Measurements from ENCODE around the gene SIGLECL1. TPM values are rescaled to one million over a fixed set of nuclear protein-coding genes. Genes with fewer than 3 reads are reported as not detected.

Gene SIGLECL1
- total and polyA plus RNA-seq, 2 donors: 0.05 to 0.09 TPM

DNA sequence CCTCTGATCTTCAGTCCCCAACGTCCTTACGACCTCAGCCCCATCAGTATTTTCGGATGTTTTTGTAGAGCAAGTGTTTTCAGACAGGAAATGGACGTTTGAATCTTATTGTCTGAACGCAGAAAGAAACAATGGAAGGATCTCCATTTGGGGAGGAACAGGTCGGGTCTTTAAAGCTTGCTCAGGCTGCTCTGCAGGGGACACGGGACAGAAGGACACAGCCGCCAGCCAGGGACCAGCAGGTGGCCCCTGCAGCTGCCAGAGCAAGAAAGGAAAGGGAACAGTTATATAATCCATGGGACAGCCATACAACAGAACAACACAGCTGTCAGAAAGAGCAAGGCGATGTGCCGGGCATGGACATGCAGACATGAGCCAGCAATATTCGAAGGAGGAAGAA, 42.1 kb downstream of the SIGLECL1 start:
- Histone ChIP-seq H3K27me3 (ENCODE audit: control insufficient read depth in 2 of 2, insufficient read depth in 1 of 2, low read length in 1 of 2) (no peaks in the 10 kb centered on the region), H3K4me1 (ENCODE audit: control insufficient read depth in 2 of 2, insufficient read depth in 2 of 2, low read length in 2 of 2) (no peaks in the 10 kb centered on the region), H3K27ac (ENCODE audit: low read depth in 1 of 2, low read length in 1 of 2) (no peak overlapping the region), H3K4me3 (ENCODE audit: low read length in 2 of 2) (no peak overlapping the region), H3K36me3 (ENCODE audit: control insufficient read depth in 2 of 2, insufficient read depth in 2 of 2, low read length in 1 of 2) (no peaks in the 10 kb centered on the region), H3K9me3 (ENCODE audit: control insufficient read depth in 2 of 2, insufficient read depth in 1 of 2, low read length in 1 of 2) (no peaks in the 10 kb centered on the region)
- DNase-seq (ENCODE audit: low read depth in 6 of 9, low spot score in 9 of 9): no peak
- 68% methylated on average over 11 of the region's 11 CpGs for WGBS

DNA sequence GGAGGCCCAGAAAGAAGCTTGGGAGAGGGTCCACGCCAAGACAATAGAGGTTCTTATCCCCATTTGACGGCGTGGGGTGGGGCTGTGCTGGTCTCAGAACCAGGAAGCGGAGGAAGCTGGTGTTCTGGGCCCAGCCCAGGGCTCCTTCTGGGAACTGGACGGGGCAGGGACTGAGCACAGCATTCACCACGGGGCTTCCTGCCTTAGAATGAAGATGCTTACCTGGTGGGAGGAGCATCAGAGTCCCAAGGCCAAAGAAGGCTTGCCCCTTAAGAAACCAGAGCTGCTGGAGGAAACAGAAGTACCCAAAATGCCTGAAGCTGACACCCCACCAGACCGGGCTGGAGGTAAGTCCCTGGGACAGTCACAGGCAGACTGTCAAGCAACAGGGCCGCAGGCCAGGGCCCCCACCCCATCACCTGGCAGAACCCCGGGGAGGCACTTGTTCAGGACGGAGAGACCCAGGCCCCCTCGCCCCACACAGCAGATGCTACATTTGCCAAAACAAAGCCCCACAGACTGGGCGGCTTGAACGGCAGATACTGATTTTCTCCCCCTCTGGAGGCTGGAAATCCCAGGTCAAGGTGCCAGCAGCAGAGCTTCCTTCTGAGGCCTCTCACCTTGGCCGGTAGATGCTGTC, 42.8 kb downstream of the SIGLECL1 start:
- H3K27ac ChIP-seq (ENCODE audit: low read depth in 1 of 2, low read length in 1 of 2): no peak overlapping the region
- H3K4me1 ChIP-seq (ENCODE audit: control insufficient read depth in 2 of 2, insufficient read depth in 2 of 2, low read length in 2 of 2): no peaks in the 10 kb centered on the region
- no peaks in the 10 kb centered on the region for H3K27me3 ChIP-seq (ENCODE audit: control insufficient read depth in 2 of 2, insufficient read depth in 1 of 2, low read length in 1 of 2)
- H3K4me3 ChIP-seq (ENCODE audit: low read length in 2 of 2): no peak overlapping the region
- no peaks in the 10 kb centered on the region for H3K36me3 ChIP-seq (ENCODE audit: control insufficient read depth in 2 of 2, insufficient read depth in 2 of 2, low read length in 1 of 2)
- DNase-seq (ENCODE audit: low read depth in 6 of 9, low spot score in 9 of 9): no peak
- WGBS: 93% methylated on average over 14 of the region's 14 CpGs
- H3K9me3 ChIP-seq (ENCODE audit: control insufficient read depth in 2 of 2, insufficient read depth in 1 of 2, low read length in 1 of 2): no peaks in the 10 kb centered on the region

DNA sequence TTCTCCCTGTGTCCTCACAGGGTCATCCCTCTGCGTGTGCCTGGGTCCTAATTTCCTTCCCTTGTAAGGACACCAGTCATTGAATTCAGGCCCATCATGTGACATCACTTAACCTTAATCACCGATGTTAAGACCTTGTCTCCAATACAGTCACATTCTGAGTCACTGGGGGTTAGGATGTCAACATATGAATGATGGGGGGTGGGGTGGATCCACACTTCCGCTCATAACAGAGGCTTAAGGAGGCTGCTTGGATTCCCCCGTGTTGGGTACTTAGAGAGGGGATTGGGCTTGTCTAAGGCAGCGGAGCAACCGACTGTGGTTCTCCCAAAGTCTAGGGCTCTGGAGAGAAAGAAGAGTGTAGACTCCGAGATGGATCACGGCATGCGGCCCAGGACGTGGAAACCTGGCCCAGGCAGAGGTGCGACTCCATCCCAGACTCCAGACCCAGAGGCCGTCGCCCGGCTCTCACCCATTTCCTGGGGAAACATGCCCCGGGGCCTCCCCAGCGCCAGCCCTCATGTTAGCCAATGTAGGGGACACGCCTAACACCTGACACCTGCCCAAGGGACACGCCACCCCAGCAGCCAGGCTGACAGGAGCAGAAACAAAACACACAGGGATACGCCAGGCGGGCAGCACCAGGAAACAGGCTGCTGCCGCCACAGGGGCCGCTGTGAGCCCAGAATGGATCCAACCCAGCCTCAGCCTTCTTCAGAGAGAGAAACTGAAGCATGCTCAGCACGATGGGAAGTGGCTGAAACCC, 43.5 kb downstream of the SIGLECL1 start:
- no peak for DNase-seq (ENCODE audit: low read depth in 6 of 9, low spot score in 9 of 9)
- 90% methylated on average over 23 of the region's 23 CpGs for WGBS
- Histone ChIP-seq H3K27me3 (ENCODE audit: control insufficient read depth in 2 of 2, insufficient read depth in 1 of 2, low read length in 1 of 2) (no peaks in the 10 kb centered on the region), H3K4me1 (ENCODE audit: control insufficient read depth in 2 of 2, insufficient read depth in 2 of 2, low read length in 2 of 2) (no peaks in the 10 kb centered on the region), H3K36me3 (ENCODE audit: control insufficient read depth in 2 of 2, insufficient read depth in 2 of 2, low read length in 1 of 2) (no peaks in the 10 kb centered on the region), H3K4me3 (ENCODE audit: low read length in 2 of 2) (no peak overlapping the region), H3K9me3 (ENCODE audit: control insufficient read depth in 2 of 2, insufficient read depth in 1 of 2, low read length in 1 of 2) (no peaks in the 10 kb centered on the region), H3K27ac (ENCODE audit: low read depth in 1 of 2, low read length in 1 of 2) (no peak overlapping the region)

DNA sequence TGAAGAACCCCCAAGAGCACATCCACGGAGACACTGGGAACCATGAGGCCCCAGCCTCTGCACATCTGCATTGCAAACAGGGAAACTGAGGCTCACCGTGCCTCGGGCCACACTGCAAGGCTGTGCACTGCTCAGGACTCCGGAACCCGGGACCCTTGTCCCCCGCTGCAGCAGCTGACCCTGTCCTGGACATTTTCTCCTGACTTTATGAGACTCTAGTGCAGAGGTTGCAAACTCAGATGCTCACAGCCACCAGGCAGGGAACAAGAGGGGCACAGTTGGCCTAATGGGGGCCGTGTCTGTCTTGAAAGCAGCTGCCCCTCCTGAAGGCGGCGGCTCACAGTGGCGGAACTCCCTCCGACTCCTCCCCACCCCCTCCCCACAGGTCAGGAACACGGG, 44.1 kb downstream of the SIGLECL1 start:
- WGBS: 79% methylated on average over 12 of the region's 12 CpGs
- H3K36me3 ChIP-seq (ENCODE audit: control insufficient read depth in 2 of 2, insufficient read depth in 2 of 2, low read length in 1 of 2): no peaks in the 10 kb centered on the region
- DNase-seq (ENCODE audit: low read depth in 6 of 9, low spot score in 9 of 9): no peak
- H3K27me3 ChIP-seq (ENCODE audit: control insufficient read depth in 2 of 2, insufficient read depth in 1 of 2, low read length in 1 of 2): no peaks in the 10 kb centered on the region
- H3K9me3 ChIP-seq (ENCODE audit: control insufficient read depth in 2 of 2, insufficient read depth in 1 of 2, low read length in 1 of 2): no peaks in the 10 kb centered on the region
- H3K4me3 ChIP-seq (ENCODE audit: low read length in 2 of 2): no peak overlapping the region
- no peak overlapping the region for H3K27ac ChIP-seq (ENCODE audit: low read depth in 1 of 2, low read length in 1 of 2)
- H3K4me1 ChIP-seq (ENCODE audit: control insufficient read depth in 2 of 2, insufficient read depth in 2 of 2, low read length in 2 of 2): no peaks in the 10 kb centered on the region

DNA sequence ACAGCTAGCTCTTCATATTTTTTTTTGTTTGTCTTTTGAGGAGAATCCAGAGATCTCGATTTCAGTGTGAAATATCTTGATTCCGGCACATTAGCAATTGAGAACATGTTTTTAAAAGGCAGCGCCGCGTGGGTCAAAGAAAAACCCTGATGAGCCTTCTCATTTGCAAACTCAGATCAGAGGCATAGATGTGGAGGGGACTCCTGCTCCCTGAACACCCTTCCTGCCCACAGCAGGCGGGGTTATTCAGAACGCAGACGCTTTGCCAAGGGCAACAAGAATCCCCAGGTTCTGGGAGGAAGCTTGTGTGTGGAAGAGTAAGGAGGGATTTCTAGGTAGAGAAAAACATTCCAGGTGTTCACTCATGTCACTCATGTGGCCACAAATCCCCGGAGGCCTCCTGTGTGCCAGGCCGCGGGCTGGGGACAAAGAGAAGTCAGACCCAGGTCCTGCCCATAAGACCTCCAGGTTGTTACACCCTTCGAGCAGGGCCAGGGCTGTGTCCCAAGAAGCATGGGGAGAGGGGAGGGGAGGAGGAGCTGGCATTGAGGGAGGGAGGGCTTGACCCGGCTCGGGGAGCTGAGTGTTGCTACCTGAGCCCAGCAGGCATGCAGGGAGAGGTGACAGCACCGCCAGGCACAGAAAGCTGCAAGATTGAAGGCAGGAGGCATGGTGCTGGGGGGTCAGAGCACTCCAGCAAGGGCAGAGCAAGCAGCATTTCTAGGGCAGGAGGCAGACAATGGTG, 44.7 kb downstream of the SIGLECL1 start:
- 81% methylated on average over 15 of the region's 15 CpGs for WGBS
- no peak for DNase-seq (ENCODE audit: low read depth in 6 of 9, low spot score in 9 of 9)
- Histone ChIP-seq H3K9me3 (ENCODE audit: control insufficient read depth in 2 of 2, insufficient read depth in 1 of 2, low read length in 1 of 2) (no peaks in the 10 kb centered on the region), H3K36me3 (ENCODE audit: control insufficient read depth in 2 of 2, insufficient read depth in 2 of 2, low read length in 1 of 2) (no peaks in the 10 kb centered on the region), H3K4me1 (ENCODE audit: control insufficient read depth in 2 of 2, insufficient read depth in 2 of 2, low read length in 2 of 2) (no peaks in the 10 kb centered on the region), H3K27ac (ENCODE audit: low read depth in 1 of 2, low read length in 1 of 2) (no peak overlapping the region), H3K27me3 (ENCODE audit: control insufficient read depth in 2 of 2, insufficient read depth in 1 of 2, low read length in 1 of 2) (no peaks in the 10 kb centered on the region), H3K4me3 (ENCODE audit: low read length in 2 of 2) (no peak overlapping the region)

DNA sequence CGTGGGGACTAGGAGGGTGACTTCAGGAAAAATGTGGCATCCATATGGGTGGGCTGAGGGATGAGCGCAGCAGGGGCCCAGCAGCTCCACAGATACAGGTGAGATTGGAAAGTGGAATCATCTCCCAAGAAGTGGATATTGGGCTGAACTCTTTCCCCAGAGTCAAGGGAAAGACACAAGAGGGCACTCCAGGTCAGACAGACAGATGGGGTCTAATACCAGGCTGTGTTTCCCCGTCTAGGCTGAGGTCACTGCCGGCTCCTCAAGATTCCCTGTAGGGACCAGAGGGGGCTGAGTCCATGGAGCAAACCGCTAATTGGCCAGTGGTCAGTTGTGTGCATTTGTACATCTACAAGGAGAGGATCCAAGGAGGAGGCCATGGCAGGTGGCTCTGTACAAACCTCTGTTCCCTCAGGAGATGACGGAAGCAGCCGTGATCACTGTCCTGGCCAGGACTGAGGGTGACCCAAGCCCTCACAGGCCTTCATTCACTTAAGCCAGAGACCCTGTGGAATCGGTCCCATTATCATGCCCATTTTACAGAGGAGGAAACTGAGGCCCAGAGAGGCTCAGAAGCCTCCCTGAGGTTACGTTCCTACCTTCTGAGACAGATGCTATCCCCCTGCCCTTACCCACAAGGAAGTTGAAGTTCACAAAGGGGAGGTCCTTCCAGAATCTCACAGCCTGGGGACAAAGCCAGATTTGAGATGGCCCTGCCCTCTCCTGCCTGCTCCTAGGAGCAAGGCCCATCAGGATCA, 45.6 kb downstream of the SIGLECL1 start:
- Histone ChIP-seq H3K36me3 (ENCODE audit: control insufficient read depth in 2 of 2, insufficient read depth in 2 of 2, low read length in 1 of 2) (no peaks in the 10 kb centered on the region), H3K4me3 (ENCODE audit: low read length in 2 of 2) (no peak overlapping the region), H3K4me1 (ENCODE audit: control insufficient read depth in 2 of 2, insufficient read depth in 2 of 2, low read length in 2 of 2) (no peaks in the 10 kb centered on the region), H3K27me3 (ENCODE audit: control insufficient read depth in 2 of 2, insufficient read depth in 1 of 2, low read length in 1 of 2) (no peaks in the 10 kb centered on the region), H3K9me3 (ENCODE audit: control insufficient read depth in 2 of 2, insufficient read depth in 1 of 2, low read length in 1 of 2) (no peaks in the 10 kb centered on the region), H3K27ac (ENCODE audit: low read depth in 1 of 2, low read length in 1 of 2) (no peak overlapping the region)
- WGBS: 71% methylated on average over 9 of the region's 9 CpGs
- DNase-seq (ENCODE audit: low read depth in 6 of 9, low spot score in 9 of 9): no peak

DNA sequence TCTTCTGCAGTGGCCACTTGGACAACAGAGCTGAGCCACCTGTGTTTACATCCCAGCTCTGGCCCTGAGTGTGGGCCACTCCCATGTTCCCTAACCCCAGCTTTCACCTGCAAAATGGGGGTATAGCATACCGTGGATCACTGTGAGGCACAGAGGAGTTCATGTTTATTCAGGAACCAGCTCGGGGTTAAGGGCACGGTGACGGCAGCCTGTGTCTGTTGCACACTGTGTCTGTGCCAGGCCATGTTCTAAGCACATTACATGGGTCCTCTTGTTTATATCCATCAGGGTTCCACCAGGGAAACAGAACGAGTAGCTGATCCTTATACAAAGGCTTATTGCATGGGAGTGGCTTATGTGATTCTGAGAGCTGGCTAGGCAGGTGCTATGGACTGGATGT, 46.5 kb downstream of the SIGLECL1 start:
- no peaks in the 10 kb centered on the region for H3K36me3 ChIP-seq (ENCODE audit: control insufficient read depth in 2 of 2, insufficient read depth in 2 of 2, low read length in 1 of 2)
- no peak overlapping the region for H3K27ac ChIP-seq (ENCODE audit: low read depth in 1 of 2, low read length in 1 of 2)
- H3K27me3 ChIP-seq (ENCODE audit: control insufficient read depth in 2 of 2, insufficient read depth in 1 of 2, low read length in 1 of 2): no peaks in the 10 kb centered on the region
- H3K4me3 ChIP-seq (ENCODE audit: low read length in 2 of 2): no peak overlapping the region
- WGBS: 89% methylated on average over 5 of the region's 5 CpGs
- no peaks in the 10 kb centered on the region for H3K9me3 ChIP-seq (ENCODE audit: control insufficient read depth in 2 of 2, insufficient read depth in 1 of 2, low read length in 1 of 2)
- DNase-seq (ENCODE audit: low read depth in 6 of 9, low spot score in 9 of 9): no peak
- H3K4me1 ChIP-seq (ENCODE audit: control insufficient read depth in 2 of 2, insufficient read depth in 2 of 2, low read length in 2 of 2): no peaks in the 10 kb centered on the region

DNA sequence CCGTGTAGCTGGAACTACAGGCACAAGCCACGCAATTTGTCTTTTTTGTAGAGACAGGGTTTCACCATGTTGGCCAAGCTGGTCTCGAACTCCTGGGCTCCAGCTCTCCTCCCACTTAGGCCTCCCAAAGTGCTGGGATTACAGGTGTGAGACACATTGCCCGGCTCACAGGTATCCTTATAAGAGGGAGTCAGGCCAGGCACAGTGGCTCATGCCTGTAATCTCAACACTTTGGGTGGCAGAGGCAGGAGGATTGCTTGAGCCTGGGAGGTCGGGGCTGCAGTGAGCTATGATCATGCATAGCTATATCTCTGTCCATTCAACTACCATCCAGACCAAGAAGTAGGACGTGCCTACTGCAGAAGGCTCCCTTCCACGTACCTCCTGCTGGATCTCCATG, 50.4 kb downstream of the SIGLECL1 start:
- H3K4me3 ChIP-seq (ENCODE audit: low read length in 2 of 2): no peak overlapping the region
- H3K4me1 ChIP-seq (ENCODE audit: control insufficient read depth in 2 of 2, insufficient read depth in 2 of 2, low read length in 2 of 2): no peaks in the 10 kb centered on the region
- 92% methylated on average over 7 of the region's 7 CpGs for WGBS
- H3K27me3 ChIP-seq (ENCODE audit: control insufficient read depth in 2 of 2, insufficient read depth in 1 of 2, low read length in 1 of 2): no peaks in the 10 kb centered on the region
- H3K9me3 ChIP-seq (ENCODE audit: control insufficient read depth in 2 of 2, insufficient read depth in 1 of 2, low read length in 1 of 2): peaks cover 0 to 3% of the 10 kb centered on the region in 2 donors
- H3K36me3 ChIP-seq (ENCODE audit: control insufficient read depth in 2 of 2, insufficient read depth in 2 of 2, low read length in 1 of 2): no peaks in the 10 kb centered on the region
- DNase-seq (ENCODE audit: low read depth in 6 of 9, low spot score in 9 of 9): no peak
- H3K27ac ChIP-seq (ENCODE audit: low read depth in 1 of 2, low read length in 1 of 2): no peak overlapping the region

Measured in thymus (tissue), 11 donors.